GM12878 (cell line): ENCODE results near the gene MRPL50. TPM values are rescaled to one million over a fixed set of nuclear protein-coding genes. Genes with fewer than 3 reads are reported as not detected.

Source experiments
- ASH2L ChIP-seq: fragments of 300-600, 200-600 bp; sonication (generic); IDR thresholded peaks from 2 replicates; pipeline ENCODE4 v1.6.1; 2017; ENCODE audit warnings: low read depth, mild to moderate bottlenecking, borderline replicate concordance
- CUX1 ChIP-seq: IDR thresholded peaks from 2 replicates; pipeline ENCODE4 v1.6.1; 2012; ENCODE audit warnings: improper control_type of control experiment, low read depth, low read length; ENCODE audit not compliant: insufficient replicate concordance
- EED ChIP-seq: sonication (generic); IDR thresholded peaks from 2 replicates; pipeline ENCODE4 v1.6.1; 2016; ENCODE audit warnings: antibody characterized with exemption, low read depth
- EZH2 ChIP-seq: IDR thresholded peaks from 2 replicates; pipeline ENCODE4 v1.6.1; 2012; ENCODE audit warnings: low read depth, mild to moderate bottlenecking, control low read depth, inconsistent platforms, low read length, borderline replicate concordance; ENCODE audit not compliant: control insufficient read depth
- KLF5 ChIP-seq: fragments of 450-650 bp; IDR thresholded peaks from 2 replicates; pipeline ENCODE4 v1.6.1; 2014; ENCODE audit warnings: mild to moderate bottlenecking; ENCODE audit not compliant: partially characterized antibody
- LARP7 ChIP-seq: fragments of 450-650 bp; IDR thresholded peaks from 2 replicates; pipeline ENCODE4 v1.6.1; 2017; ENCODE audit warnings: mild to moderate bottlenecking
- MYB ChIP-seq: fragments of 150-350 bp; IDR thresholded peaks from 2 replicates; pipeline ENCODE4 v1.6.1; 2014; ENCODE audit warnings: mild to moderate bottlenecking, low read depth, low read length, borderline replicate concordance
- PAX5 ChIP-seq: IDR thresholded peaks from 2 replicates; pipeline ENCODE4 v1.6.1; 2011; ENCODE audit warnings: low read depth, low read length, borderline replicate concordance
- POU2F2 ChIP-seq: IDR thresholded peaks from 3 replicates; pipeline ENCODE4 v1.6.1; 2011; ENCODE audit warnings: low read depth, mild to moderate bottlenecking, low read length, borderline replicate concordance
- PRDM15 ChIP-seq: fragments of 450-650 bp; formaldehyde crosslinking; IDR thresholded peaks from 2 replicates; pipeline ENCODE4 v1.4.0; 2020; ENCODE audit warnings: mild to moderate bottlenecking, moderate library complexity
- RUNX3 ChIP-seq: IDR thresholded peaks from 2 replicates; pipeline ENCODE4 v1.6.1; 2012; ENCODE audit warnings: low read length, inconsistent platforms
- SPI1 ChIP-seq: IDR thresholded peaks from 2 replicates; pipeline ENCODE4 v1.6.1; 2011; ENCODE audit warnings: low read depth, mild to moderate bottlenecking, low read length, moderate library complexity, borderline replicate concordance; ENCODE audit not compliant: insufficient read depth
- SUPT20H ChIP-seq: IDR thresholded peaks from 2 replicates; pipeline ENCODE4 v1.6.1; 2011; ENCODE audit warnings: low read depth, mild to moderate bottlenecking, low read length, moderate library complexity, borderline replicate concordance; ENCODE audit not compliant: control insufficient read depth
- YBX1 ChIP-seq: fragments of 450-650 bp; IDR thresholded peaks from 2 replicates; pipeline ENCODE4 v1.6.1; 2016; ENCODE audit warnings: antibody characterized with exemption
- YY1 ChIP-seq: IDR thresholded peaks from 2 replicates; pipeline ENCODE4 v1.6.1; 2011; ENCODE audit warnings: low read depth, mild to moderate bottlenecking, low read length
- ZNF274 ChIP-seq: IDR thresholded peaks from one replicate; pipeline ENCODE4 v1.8.0; 2011; ENCODE audit not compliant: insufficient read length, insufficient read depth
- ZNF384 ChIP-seq: IDR thresholded peaks from 2 replicates; pipeline ENCODE4 v1.6.1; 2012; ENCODE audit warnings: low read depth, mild to moderate bottlenecking, low read length, improper control_type of control experiment, borderline replicate concordance
- polyA plus RNA-seq, 11 experiments: library from polyadenylated mRNA; depleted of rRNA in 4 of 11; unstranded in 6 of 11; stranded (reverse) in 5 of 11; fragments of >200 nt; fragmentation: Nextera tagmentation in 4 of 11; fragmentation: Illumina TruSeq in 1 of 11; extraction: Ambion mirVana in 4 of 11; extraction: Trizol in 1 of 11; gene quantifications; 1 replicate in 1 of 11; 2 replicates in 10 of 11; pipeline versions ENCODE4 v1.2.1 to v1.2.3, GENCODE V29; 2011 to 2016; ENCODE audit warnings: inconsistent platforms in 2 of 11, missing spikeins in 2 of 11, low read depth in 1 of 11
- total RNA-seq, 4 experiments: library from RNA; depleted of rRNA in 3 of 4; stranded (reverse); fragments of >200 nt in 3 of 4; fragmentation: Illumina TruSeq in 1 of 4; extraction: Trizol in 1 of 4; gene quantifications; 2 replicates each; pipeline versions ENCODE4 v1.2.1 to v1.2.3, GENCODE V29; 2013 to 2021
- TF ChIP-seq, protein P1 (sequence below): fragments of 150-350 bp; IDR thresholded peaks from 2 replicates; pipeline ENCODE4 v1.6.1; 2014; ENCODE audit warnings: mild to moderate bottlenecking, low read depth, low read length

MRPL50 gene
- total and polyA plus RNA-seq, 10 of the 15 experiments (the other 5 are each of a cell fraction or from before 2014, with no cell fraction given) = 12.8 to 79.4 (median 27.9) TPM

DNA sequence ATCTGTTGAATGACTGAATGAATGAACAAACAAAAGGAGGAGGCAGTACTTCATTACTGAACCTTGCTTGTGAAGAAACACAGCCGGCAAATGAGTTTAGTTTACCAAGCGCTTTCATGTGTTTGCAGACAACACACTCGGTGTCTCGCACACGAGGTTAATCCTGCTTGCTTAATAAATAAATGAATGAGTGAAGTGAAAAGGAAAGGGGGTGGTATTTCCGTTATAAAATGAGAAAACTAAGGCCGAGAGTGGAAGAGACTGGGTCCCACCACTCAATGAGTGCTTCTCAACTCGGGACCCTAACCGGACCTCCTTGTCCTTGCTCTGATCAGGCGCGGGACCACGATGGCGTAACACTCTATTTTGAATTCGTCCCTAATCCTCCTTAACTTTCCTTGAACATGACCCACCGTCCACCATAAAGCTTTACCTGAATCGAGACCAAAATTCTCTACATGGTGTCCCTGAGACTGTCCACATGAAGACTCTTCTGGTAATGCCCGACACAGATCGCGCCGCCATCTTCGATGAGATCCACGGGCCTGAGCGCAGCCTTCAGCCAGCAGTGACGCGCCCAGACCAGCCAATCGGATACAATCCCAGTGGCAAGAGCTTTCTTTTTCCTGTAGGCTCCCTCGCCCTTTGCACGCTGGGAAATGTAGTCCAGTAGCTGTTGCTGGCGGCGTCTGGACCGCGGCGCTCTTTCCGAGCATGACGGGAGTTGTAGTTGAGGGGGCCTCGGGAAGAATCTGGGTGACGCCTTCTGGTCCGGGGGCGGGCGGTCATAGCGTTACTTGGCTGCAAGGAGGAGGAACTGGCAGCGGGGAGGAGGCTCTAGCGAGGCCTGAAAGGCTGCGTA, at the start of gene MRPL50, which contains the start of gene ZNF189 (continued):
- no peak for TF ChIP-seq SUPT20H
- no peak for TF ChIP-seq YBX1
- no peak for TF ChIP-seq MYB
- TF ChIP-seq RUNX3 = peak; percentile 62
- 0 out of 3 replicates have a peak, but pooled peaks have one; percentile 46 for TF ChIP-seq POU2F2
- TF ChIP-seq ZNF384 = no peak
- no peak for TF ChIP-seq ZNF274
- TF ChIP-seq EED = no peak
- TF ChIP-seq PRDM15 (CRISPR knock-in tag) = no peak
- no peak for TF ChIP-seq KLF5
- TF ChIP-seq, protein P1, sequence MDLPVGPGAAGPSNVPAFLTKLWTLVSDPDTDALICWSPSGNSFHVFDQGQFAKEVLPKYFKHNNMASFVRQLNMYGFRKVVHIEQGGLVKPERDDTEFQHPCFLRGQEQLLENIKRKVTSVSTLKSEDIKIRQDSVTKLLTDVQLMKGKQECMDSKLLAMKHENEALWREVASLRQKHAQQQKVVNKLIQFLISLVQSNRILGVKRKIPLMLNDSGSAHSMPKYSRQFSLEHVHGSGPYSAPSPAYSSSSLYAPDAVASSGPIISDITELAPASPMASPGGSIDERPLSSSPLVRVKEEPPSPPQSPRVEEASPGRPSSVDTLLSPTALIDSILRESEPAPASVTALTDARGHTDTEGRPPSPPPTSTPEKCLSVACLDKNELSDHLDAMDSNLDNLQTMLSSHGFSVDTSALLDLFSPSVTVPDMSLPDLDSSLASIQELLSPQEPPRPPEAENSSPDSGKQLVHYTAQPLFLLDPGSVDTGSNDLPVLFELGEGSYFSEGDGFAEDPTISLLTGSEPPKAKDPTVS = no peak
- no peak for TF ChIP-seq EZH2
- TF ChIP-seq YY1 = peak; percentile 98
- peak; percentile 56; the same call in 1 of the 2 replicates for TF ChIP-seq SPI1
- TF ChIP-seq PAX5 = peak; percentile 9; the same call in 1 of the 2 replicates
- 0 out of 2 replicates have a peak, but pooled peaks have one; percentile 81 for TF ChIP-seq ASH2L
- no peak for TF ChIP-seq CUX1
- no peak for TF ChIP-seq LARP7
